ENCODE results near the gene SYNPO2.

SYNPO2 gene

GRCh38 chr4:118910221-118910620 lies 21.6 kb downstream of the SYNPO2 start:
- ChIA-PET CTCF (interaction anchor here (1.1 to 5.0 kb wide), 3 partner anchors 20 to 138 kb away, joined by 4 to 27 read pairs (median 5); partner anchors contain the start of gene SYNPO2), POLR2A (no interaction called here)
- no peak for TF ChIP-seq CTCF (IDR thresholded peaks at IDR 0.05; ENCODE audit: insufficient read depth, low read length, missing control alignments)
- H3K4me3 ChIP-seq (ENCODE audit: low read depth, low read length), result no peak overlapping the region
- DNase-seq (ENCODE audit: low read depth, low spot score), result no peak

DNA sequence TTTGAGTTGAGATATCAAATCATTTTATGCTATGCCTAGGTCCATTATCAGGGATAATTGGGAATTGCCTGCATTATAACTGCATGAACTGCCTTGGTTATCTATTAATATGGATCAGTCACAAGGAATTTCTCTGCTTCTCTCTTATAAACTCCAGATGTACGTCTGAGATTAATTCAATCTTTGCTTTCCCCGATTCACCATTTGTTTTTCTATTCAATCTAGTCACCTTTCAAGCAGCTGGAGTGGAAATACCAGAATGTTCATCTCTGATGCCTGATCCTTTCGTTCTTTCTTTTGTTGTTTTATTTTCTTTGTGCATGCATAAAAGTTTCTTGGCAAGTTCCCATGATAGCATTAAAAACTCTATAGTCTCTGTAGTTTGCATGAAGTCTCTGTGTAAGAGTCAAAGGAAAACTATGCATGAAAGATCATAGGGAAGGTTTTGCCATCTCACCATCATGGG lies 22.6 kb downstream of the SYNPO2 start:
- peak; percentile 51 for DNase-seq (ENCODE audit: low read depth, low spot score)
- 0 out of 2 replicates have a peak overlapping the region, but pooled peaks have one; percentile 2 for H3K4me3 ChIP-seq (ENCODE audit: low read depth, low read length)
- no peak for TF ChIP-seq CTCF (IDR thresholded peaks at IDR 0.05; ENCODE audit: insufficient read depth, low read length, missing control alignments)
- ChIA-PET POLR2A (no interaction called here), CTCF (interaction anchor here (1.1 to 5.0 kb wide), 5 partner anchors 8 to 139 kb away, joined by 3 to 27 read pairs (median 5); partner anchors contain the start of gene SYNPO2)

GRCh38 chr4:118915468-118915867 lies 26.8 kb downstream of the SYNPO2 start:
- ChIA-PET POLR2A (no interaction called here), CTCF (no interaction called here)
- H3K4me3 ChIP-seq (ENCODE audit: low read depth, low read length), result no peak overlapping the region
- TF ChIP-seq CTCF (IDR thresholded peaks at IDR 0.05; ENCODE audit: insufficient read depth, low read length, missing control alignments), result no peak
- DNase-seq (ENCODE audit: low read depth, low spot score), result no peak

- no peak for TF ChIP-seq CTCF (IDR thresholded peaks at IDR 0.05; ENCODE audit: insufficient read depth, low read length, missing control alignments)
- ChIA-PET POLR2A (no interaction called here), CTCF (interaction anchor here (0.6 to 1.1 kb wide), 2 partner anchors 29 to 38 kb away, joined by 3 read pairs; no protein-coding TSS in a partner anchor)
- H3K4me3 ChIP-seq (ENCODE audit: low read depth, low read length), result no peak overlapping the region
- DNase-seq (ENCODE audit: low read depth, low spot score), result no peak
Measured at GRCh38 chr4:118916691-118917289, 28.1 kb downstream of the SYNPO2 start.

- no peak overlapping the region for H3K4me3 ChIP-seq (ENCODE audit: low read depth, low read length)
- ChIA-PET POLR2A (no interaction called here), CTCF (interaction anchor here (0.6 to 1.1 kb wide), 2 partner anchors 37 to 87 kb away, joined by 3 read pairs; no protein-coding TSS in a partner anchor)
- DNase-seq (ENCODE audit: low read depth, low spot score), result no peak
- no peak for TF ChIP-seq CTCF (IDR thresholded peaks at IDR 0.05; ENCODE audit: insufficient read depth, low read length, missing control alignments)
Measured at GRCh38 chr4:118917582-118917981, 28.9 kb downstream of the SYNPO2 start.

DNA sequence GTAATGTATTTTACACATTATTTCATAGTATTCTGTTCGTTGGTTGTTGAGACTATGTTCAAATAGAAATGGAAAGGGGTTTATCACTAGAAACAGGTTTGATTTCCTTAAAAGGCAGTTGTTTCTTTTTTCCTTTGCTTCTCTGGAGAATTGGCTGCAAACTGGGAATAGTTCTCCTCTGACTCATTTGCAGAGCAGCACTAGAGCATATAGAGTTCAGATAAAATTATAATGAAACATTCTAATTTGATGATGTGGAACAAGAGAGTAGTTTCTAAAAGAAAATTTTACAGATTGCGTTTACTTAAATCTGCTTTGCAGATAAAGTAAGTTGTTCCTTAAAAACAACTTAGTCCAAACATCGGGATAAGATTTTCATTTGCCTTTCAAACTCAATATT lies 29.7 kb downstream of the SYNPO2 start:
- DNase-seq (ENCODE audit: low read depth, low spot score), result peak; percentile 74
- CTCF ChIA-PET, result interaction anchor here (0.6 kb wide), 1 partner anchor 88 kb away, joined by 3 read pairs; no protein-coding TSS in a partner anchor
- no peak for TF ChIP-seq CTCF (IDR thresholded peaks at IDR 0.05; ENCODE audit: insufficient read depth, low read length, missing control alignments)
- POLR2A ChIA-PET, result no interaction called here
- no peak overlapping the region for H3K4me3 ChIP-seq (ENCODE audit: low read depth, low read length)
